Left renal cortex interstitium (tissue), 4 donors: ENCODE measurements around the gene ZFP30. TPM values are rescaled to one million over a fixed set of nuclear protein-coding genes. Genes with fewer than 3 reads are reported as not detected.

ENCODE experiments used
- DNase-seq, 4 donors: peaks; one replicate each; pipeline ENCODE4 v3.0.0-alpha.2; 2013; ENCODE audit warnings: low read depth in 4 of 4, low spot score in 2 of 4, missing footprints in 1 of 4
- polyA plus RNA-seq, 4 donors: library from polyadenylated mRNA; unstranded; fragments of 120-200 nt; gene quantifications; one replicate each; pipeline ENCODE4 v1.2.1, GENCODE V29; 2013; ENCODE audit not compliant: insufficient read length in 4 of 4

The ZFP30 gene
- polyA plus RNA-seq, 4 donors, result 21.8 to 26.9 (median 23.5) TPM

- no peak for DNase-seq
Observed at GRCh38 chr19:37564624-37565369, 90.5 kb downstream of the ZFP30 start.

Other genes with a start within 250 kb of the ZFP30 start
- gene ZNF569, start 188.0 kb downstream of the ZFP30 start, polyA plus RNA-seq, result 10 to 100 TPM; 10.1 to 13.6 (median 12.8) TPM
- 10 to 100 TPM in 3 of 4 donors, 1 to 10 TPM in 1; 9.2 to 11.2 (median 10.2) TPM for gene ZNF570, start 186.1 kb downstream of the ZFP30 start, polyA plus RNA-seq
- gene ZNF793, start 148.5 kb downstream of the ZFP30 start, polyA plus RNA-seq, result 10 to 100 TPM; 15.8 to 38.0 (median 27.1) TPM
- 10 to 100 TPM in 1 of 4 donors, 1 to 10 TPM in 3; 8.1 to 13.2 (median 9.5) TPM for gene ZNF571, start 60.7 kb downstream of the ZFP30 start, polyA plus RNA-seq
- 1 to 10 TPM; 2.9 to 6.3 (median 4.9) TPM for gene ZNF540, start 60.6 kb downstream of the ZFP30 start, polyA plus RNA-seq
- 10 to 100 TPM; 11.6 to 14.1 (median 12.6) TPM for gene ZNF607, start 64.3 kb upstream of the ZFP30 start, polyA plus RNA-seq
- gene ZNF573, start 124.1 kb upstream of the ZFP30 start, polyA plus RNA-seq, result 10 to 100 TPM in 3 of 4 donors, 1 to 10 TPM in 1; 9.6 to 26.4 (median 16.8) TPM